Measurements from ENCODE around the gene RNF141. TPM values are rescaled to one million over a fixed set of nuclear protein-coding genes. Genes with fewer than 3 reads are reported as not detected.

The RNF141 gene
- total and polyA plus RNA-seq, 5 donors, result 14.1 to 49.8 (median 40.9) TPM

- no peak overlapping the region for H3K27ac ChIP-seq (ENCODE audit: low read length)
Measured at GRCh38 chr11:10575346-10576034, 34.5 kb upstream of the RNF141 start.

GRCh38 chr11:10573556-10573955 lies 32.6 kb upstream of the RNF141 start:
- WGBS, result 74% methylated on average over 3 of the region's 3 CpGs
- H3K4me3 ChIP-seq (ENCODE audit: low read length), result no peak overlapping the region
- ATAC-seq, result no peak
- H3K9me3 ChIP-seq (ENCODE audit: control insufficient read depth, low read length), result no peaks in the 10 kb centered on the region
- peak overlapping the region; percentile 6 for H3K27ac ChIP-seq (ENCODE audit: low read length)
- intact Hi-C loops (cut with DNase I), result no loop called here
- no peaks in the 10 kb centered on the region for H3K27me3 ChIP-seq (ENCODE audit: control insufficient read depth, insufficient read depth)
- peaks cover 8% of the 10 kb centered on the region for H3K4me1 ChIP-seq (ENCODE audit: control insufficient read depth, insufficient read depth, low read length)
- no peak for DNase-seq

More at GRCh38 chr11:10575346-10576034, 34.5 kb upstream of the RNF141 start:
- ATAC-seq (no peak), DNase-seq (no peak)
- 94% methylated on average over 3 of the region's 3 CpGs for WGBS
- H3K9me3 ChIP-seq (ENCODE audit: control insufficient read depth, low read length), result no peaks in the 10 kb centered on the region
- intact Hi-C loops (cut with DNase I), result no loop called here
- no peaks in the 10 kb centered on the region for H3K27me3 ChIP-seq (ENCODE audit: control insufficient read depth, insufficient read depth)
- H3K4me1 ChIP-seq (ENCODE audit: control insufficient read depth, insufficient read depth, low read length), result peaks cover 8% of the 10 kb centered on the region
- no peak overlapping the region for H3K4me3 ChIP-seq (ENCODE audit: low read length)

- DNase-seq, result no peak
- ATAC-seq, result no peak
- Histone ChIP-seq H3K27ac (ENCODE audit: low read length) (peak overlapping the region; percentile 59), H3K4me1 (ENCODE audit: control insufficient read depth, insufficient read depth, low read length) (peaks cover 8% of the 10 kb centered on the region), H3K9me3 (ENCODE audit: control insufficient read depth, low read length) (no peaks in the 10 kb centered on the region), H3K27me3 (ENCODE audit: control insufficient read depth, insufficient read depth) (no peaks in the 10 kb centered on the region), H3K4me3 (ENCODE audit: low read length) (no peak overlapping the region)
- intact Hi-C loops (cut with DNase I), result no loop called here
Measured at GRCh38 chr11:10573028-10573427, 32.0 kb upstream of the RNF141 start.

GRCh38 chr11:10572533-10572932 lies 31.5 kb upstream of the RNF141 start:
- Histone ChIP-seq H3K4me3 (ENCODE audit: low read length) (no peak overlapping the region), H3K4me1 (ENCODE audit: control insufficient read depth, insufficient read depth, low read length) (peaks cover 8% of the 10 kb centered on the region), H3K27ac (ENCODE audit: low read length) (peak overlapping the region; percentile 59), H3K27me3 (ENCODE audit: control insufficient read depth, insufficient read depth) (no peaks in the 10 kb centered on the region), H3K9me3 (ENCODE audit: control insufficient read depth, low read length) (no peaks in the 10 kb centered on the region)
- intact Hi-C loops (cut with DNase I), result no loop called here
- WGBS, result 66% methylated on average over 2 of the region's 2 CpGs
- ATAC-seq (peak in 1 of 2 donors; percentile 39), DNase-seq (no peak)

- ATAC-seq (peak; percentile 78 to 89), DNase-seq (peak in 2 of 3 donors; percentile 25 to 28)
- intact Hi-C loops (cut with DNase I), result no loop called here
- H3K9me3 ChIP-seq (ENCODE audit: control insufficient read depth, low read length), result no peaks in the 10 kb centered on the region
- no peaks in the 10 kb centered on the region for H3K27me3 ChIP-seq (ENCODE audit: control insufficient read depth, insufficient read depth)
- WGBS, result 48% methylated on average over 7 of the region's 7 CpGs
- H3K4me1 ChIP-seq (ENCODE audit: control insufficient read depth, insufficient read depth, low read length), result peaks cover 3% of the 10 kb centered on the region
- peak within 1 kb of the TSS; percentile 43 for H3K27ac ChIP-seq (ENCODE audit: low read length)
- no peak within 1 kb of the TSS for H3K4me3 ChIP-seq (ENCODE audit: low read length)
Measured at GRCh38 chr11:10568486-10568941, 27.5 kb upstream of the RNF141 start, which contains the start of gene LYVE1. Gene LYVE1 (minus strand): TSS chr11:10568665. CDS start chr11:10568532, 133 bp downstream.

GRCh38 chr11:10567446-10567845 lies 26.5 kb upstream of the RNF141 start:
- H3K27ac ChIP-seq (ENCODE audit: low read length), result no peak overlapping the region
- no peaks in the 10 kb centered on the region for H3K27me3 ChIP-seq (ENCODE audit: control insufficient read depth, insufficient read depth)
- WGBS, result 91% methylated on average over 2 of the region's 2 CpGs
- no peaks in the 10 kb centered on the region for H3K4me1 ChIP-seq (ENCODE audit: control insufficient read depth, insufficient read depth, low read length)
- DNase-seq (no peak), ATAC-seq (no peak)
- intact Hi-C loops (cut with DNase I), result no loop called here
- no peaks in the 10 kb centered on the region for H3K9me3 ChIP-seq (ENCODE audit: control insufficient read depth, low read length)
- peak overlapping the region; percentile 15 for H3K4me3 ChIP-seq (ENCODE audit: low read length)

- Histone ChIP-seq H3K9me3 (ENCODE audit: control insufficient read depth, low read length) (no peaks in the 10 kb centered on the region), H3K27me3 (ENCODE audit: control insufficient read depth, insufficient read depth) (no peaks in the 10 kb centered on the region), H3K27ac (ENCODE audit: low read length) (no peak overlapping the region), H3K4me3 (ENCODE audit: low read length) (no peak overlapping the region), H3K4me1 (ENCODE audit: control insufficient read depth, insufficient read depth, low read length) (no peaks in the 10 kb centered on the region)
- DNase-seq, result no peak
- ATAC-seq, result no peak
- intact Hi-C loops (cut with DNase I), result no loop called here
- WGBS, result 78% methylated on average over 6 of the region's 6 CpGs
Measured at GRCh38 chr11:10566257-10566957, 25.4 kb upstream of the RNF141 start.

- H3K4me3 ChIP-seq (ENCODE audit: low read length), result no peak overlapping the region
- H3K9me3 ChIP-seq (ENCODE audit: control insufficient read depth, low read length), result no peaks in the 10 kb centered on the region
- intact Hi-C loops (cut with DNase I), result no loop called here
- H3K27ac ChIP-seq (ENCODE audit: low read length), result no peak overlapping the region
- ATAC-seq (no peak), DNase-seq (no peak)
- no peaks in the 10 kb centered on the region for H3K27me3 ChIP-seq (ENCODE audit: control insufficient read depth, insufficient read depth)
- H3K4me1 ChIP-seq (ENCODE audit: control insufficient read depth, insufficient read depth, low read length), result no peaks in the 10 kb centered on the region
- 93% methylated on average over 4 of the region's 4 CpGs for WGBS
Measured at GRCh38 chr11:10565493-10565892, 24.5 kb upstream of the RNF141 start.

GRCh38 chr11:10564696-10565318 lies 23.8 kb upstream of the RNF141 start:
- Histone ChIP-seq H3K27ac (ENCODE audit: low read length) (no peak overlapping the region), H3K27me3 (ENCODE audit: control insufficient read depth, insufficient read depth) (no peaks in the 10 kb centered on the region), H3K4me3 (ENCODE audit: low read length) (no peak overlapping the region), H3K4me1 (ENCODE audit: control insufficient read depth, insufficient read depth, low read length) (no peaks in the 10 kb centered on the region), H3K9me3 (ENCODE audit: control insufficient read depth, low read length) (no peaks in the 10 kb centered on the region)
- DNase-seq (no peak), ATAC-seq (no peak)
- intact Hi-C loops (cut with DNase I), result no loop called here
- WGBS, result 80% methylated on average over 1 of the region's 1 CpG

- ATAC-seq (no peak), DNase-seq (no peak)
- H3K9me3 ChIP-seq (ENCODE audit: control insufficient read depth, low read length), result no peaks in the 10 kb centered on the region
- no peaks in the 10 kb centered on the region for H3K27me3 ChIP-seq (ENCODE audit: control insufficient read depth, insufficient read depth)
- no peak overlapping the region for H3K27ac ChIP-seq (ENCODE audit: low read length)
- H3K4me3 ChIP-seq (ENCODE audit: low read length), result no peak overlapping the region
- no peaks in the 10 kb centered on the region for H3K4me1 ChIP-seq (ENCODE audit: control insufficient read depth, insufficient read depth, low read length)
- 89% methylated on average over 3 of the region's 3 CpGs for WGBS
- intact Hi-C loops (cut with DNase I), result no loop called here
Measured at GRCh38 chr11:10564030-10564429, 23.0 kb upstream of the RNF141 start.

GRCh38 chr11:10561947-10562346 lies 21.0 kb upstream of the RNF141 start:
- Histone ChIP-seq H3K4me1 (ENCODE audit: control insufficient read depth, insufficient read depth, low read length) (no peaks in the 10 kb centered on the region), H3K4me3 (ENCODE audit: low read length) (no peak overlapping the region), H3K9me3 (ENCODE audit: control insufficient read depth, low read length) (no peaks in the 10 kb centered on the region), H3K27ac (ENCODE audit: low read length) (no peak overlapping the region), H3K27me3 (ENCODE audit: control insufficient read depth, insufficient read depth) (no peaks in the 10 kb centered on the region)
- ATAC-seq (no peak), DNase-seq (no peak)
- 90% methylated on average over 1 of the region's 1 CpG for WGBS
- intact Hi-C loops (cut with DNase I), result no loop called here

Data from right cardiac atrium (tissue), 5 donors.